Measurements from ENCODE around the gene PLXNA3. TPM values are rescaled to one million over a fixed set of nuclear protein-coding genes. Genes with fewer than 3 reads are reported as not detected.

The PLXNA3 gene
- total RNA-seq, 2 donors from 2014 or later, result 15.7 to 21.0 TPM

DNA sequence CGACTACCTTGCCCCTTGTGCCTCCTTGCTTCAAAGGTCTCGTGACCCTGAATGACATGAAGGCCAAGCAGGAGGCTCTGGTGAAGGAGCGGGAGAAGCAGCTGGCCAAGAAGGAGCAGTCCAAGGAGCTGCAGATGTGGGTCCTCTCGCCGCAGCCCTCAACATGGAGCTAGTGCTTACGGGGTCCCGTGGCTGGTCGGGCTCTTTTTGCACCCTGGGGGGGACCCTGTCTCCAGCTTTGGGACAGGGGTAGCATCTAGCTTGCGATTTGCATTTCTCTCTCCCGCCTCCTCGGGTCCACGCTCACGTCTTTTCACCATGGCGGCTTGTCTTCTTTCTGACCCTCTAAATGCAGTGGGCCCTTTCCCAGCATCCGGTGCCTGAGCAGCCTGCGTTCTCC, 12.3 kb upstream of the PLXNA3 start:
- no peaks in the 10 kb centered on the region for H3K4me1 ChIP-seq (replicated peaks)
- intact Hi-C loops (cut with DNase I), result no loop called here
- DNase-seq (ENCODE audit: low spot score), result no peak
- TF ChIP-seq, protein P1, sequence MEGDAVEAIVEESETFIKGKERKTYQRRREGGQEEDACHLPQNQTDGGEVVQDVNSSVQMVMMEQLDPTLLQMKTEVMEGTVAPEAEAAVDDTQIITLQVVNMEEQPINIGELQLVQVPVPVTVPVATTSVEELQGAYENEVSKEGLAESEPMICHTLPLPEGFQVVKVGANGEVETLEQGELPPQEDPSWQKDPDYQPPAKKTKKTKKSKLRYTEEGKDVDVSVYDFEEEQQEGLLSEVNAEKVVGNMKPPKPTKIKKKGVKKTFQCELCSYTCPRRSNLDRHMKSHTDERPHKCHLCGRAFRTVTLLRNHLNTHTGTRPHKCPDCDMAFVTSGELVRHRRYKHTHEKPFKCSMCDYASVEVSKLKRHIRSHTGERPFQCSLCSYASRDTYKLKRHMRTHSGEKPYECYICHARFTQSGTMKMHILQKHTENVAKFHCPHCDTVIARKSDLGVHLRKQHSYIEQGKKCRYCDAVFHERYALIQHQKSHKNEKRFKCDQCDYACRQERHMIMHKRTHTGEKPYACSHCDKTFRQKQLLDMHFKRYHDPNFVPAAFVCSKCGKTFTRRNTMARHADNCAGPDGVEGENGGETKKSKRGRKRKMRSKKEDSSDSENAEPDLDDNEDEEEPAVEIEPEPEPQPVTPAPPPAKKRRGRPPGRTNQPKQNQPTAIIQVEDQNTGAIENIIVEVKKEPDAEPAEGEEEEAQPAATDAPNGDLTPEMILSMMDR (IDR thresholded peaks at IDR 0.05), result no peak
- TF ChIP-seq POLR2AphosphoS5 (IDR thresholded peaks at IDR 0.05) (no peak), POLR2A (IDR thresholded peaks at IDR 0.05) (no peak)
- no peak overlapping the region for H3K27ac ChIP-seq
- WGBS, result 97% methylated on average over 5 of the region's 16 CpGs
- H3K9me3 ChIP-seq, result no peaks in the 10 kb centered on the region
- no peaks in the 10 kb centered on the region for H3K36me3 ChIP-seq
- no peaks in the 10 kb centered on the region for H3K27me3 ChIP-seq (replicated peaks; ENCODE audit: insufficient read depth)
- H3K4me3 ChIP-seq, result no peak overlapping the region

DNA sequence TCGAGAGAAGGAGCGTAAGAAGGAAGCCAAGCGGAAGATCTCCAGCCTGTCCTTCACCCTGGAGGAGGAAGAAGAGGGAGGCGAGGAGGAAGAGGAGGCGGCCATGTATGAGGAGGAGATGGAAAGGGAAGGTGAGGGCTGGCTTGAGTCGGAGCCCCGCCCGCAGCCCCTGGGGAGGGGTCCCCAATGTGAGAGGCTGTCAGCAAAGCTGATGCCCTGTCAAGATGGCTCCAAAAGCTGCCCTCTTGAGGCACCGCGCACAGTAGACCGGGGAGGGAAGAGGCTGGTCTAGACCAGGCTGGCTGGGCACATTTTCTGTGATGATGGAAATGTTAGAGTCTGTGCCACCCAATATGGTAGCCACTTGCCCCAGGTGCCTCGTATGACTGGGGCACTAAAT, 11.7 kb upstream of the PLXNA3 start:
- no peaks in the 10 kb centered on the region for H3K27me3 ChIP-seq (replicated peaks; ENCODE audit: insufficient read depth)
- no peaks in the 10 kb centered on the region for H3K36me3 ChIP-seq
- DNase-seq (ENCODE audit: low spot score), result no peak
- H3K27ac ChIP-seq, result no peak overlapping the region
- no peak overlapping the region for H3K4me3 ChIP-seq
- TF ChIP-seq, protein P1 (IDR thresholded peaks at IDR 0.05), result no peak
- TF ChIP-seq POLR2AphosphoS5 (IDR thresholded peaks at IDR 0.05) (no peak), POLR2A (IDR thresholded peaks at IDR 0.05) (no peak)
- 92% methylated on average over 11 of the region's 12 CpGs for WGBS
- H3K9me3 ChIP-seq, result no peaks in the 10 kb centered on the region
- intact Hi-C loops (cut with DNase I), result no loop called here
- H3K4me1 ChIP-seq (replicated peaks), result no peaks in the 10 kb centered on the region

DNA sequence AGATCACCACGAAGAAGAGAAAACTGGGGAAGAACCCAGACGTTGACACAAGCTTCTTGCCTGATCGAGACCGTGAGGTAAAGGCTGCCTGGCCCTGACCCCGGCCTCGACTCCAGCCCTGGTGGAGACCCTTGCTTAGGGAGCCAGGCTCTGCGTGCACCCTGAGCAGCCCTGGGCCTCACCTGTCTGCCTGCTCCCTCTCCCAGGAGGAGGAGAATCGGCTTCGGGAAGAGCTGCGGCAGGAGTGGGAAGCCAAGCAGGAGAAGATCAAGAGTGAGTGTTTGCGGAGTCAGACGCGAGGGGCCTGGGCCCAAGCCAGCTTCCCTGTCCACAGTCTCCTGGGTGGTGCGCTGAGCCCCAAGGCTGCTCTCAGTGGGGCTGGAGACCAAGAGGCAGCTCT, 9.6 kb upstream of the PLXNA3 start:
- DNase-seq (ENCODE audit: low spot score), result no peak
- Histone ChIP-seq H3K4me1 (replicated peaks) (no peaks in the 10 kb centered on the region), H3K4me3 (no peak overlapping the region), H3K27ac (no peak overlapping the region), H3K27me3 (replicated peaks; ENCODE audit: insufficient read depth) (no peaks in the 10 kb centered on the region), H3K9me3 (no peaks in the 10 kb centered on the region), H3K36me3 (no peaks in the 10 kb centered on the region)
- 88% methylated on average over 14 of the region's 14 CpGs for WGBS
- TF ChIP-seq, protein P1 (IDR thresholded peaks at IDR 0.05), result no peak
- TF ChIP-seq POLR2A (IDR thresholded peaks at IDR 0.05) (no peak), POLR2AphosphoS5 (IDR thresholded peaks at IDR 0.05) (no peak)
- intact Hi-C loops (cut with DNase I), result no loop called here

DNA sequence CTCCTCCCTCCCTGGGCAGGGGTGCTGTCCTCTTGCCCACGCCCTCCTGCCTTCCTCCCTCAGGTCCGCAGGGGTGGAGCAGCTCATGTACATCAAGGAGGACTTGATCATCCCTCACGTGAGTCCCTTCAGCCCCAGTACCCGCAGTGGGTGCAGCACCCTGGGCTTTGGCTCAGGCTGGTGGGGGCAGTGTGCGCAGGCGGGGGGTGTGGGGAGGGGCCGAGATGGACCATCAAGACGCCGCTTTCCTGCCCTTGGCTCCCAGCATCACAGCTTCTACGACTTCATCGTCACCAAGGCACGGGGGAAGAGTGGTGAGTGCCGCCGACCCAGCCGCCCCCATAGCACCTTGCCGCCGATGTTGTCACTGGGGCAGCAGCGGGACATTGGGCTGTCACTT, 8.5 kb upstream of the PLXNA3 start:
- no peak for DNase-seq (ENCODE audit: low spot score)
- WGBS, result 97% methylated on average over 12 of the region's 18 CpGs
- no peaks in the 10 kb centered on the region for H3K4me1 ChIP-seq (replicated peaks)
- H3K9me3 ChIP-seq, result no peaks in the 10 kb centered on the region
- TF ChIP-seq, protein P1 (IDR thresholded peaks at IDR 0.05), result no peak
- no peak for TF ChIP-seq POLR2A (IDR thresholded peaks at IDR 0.05)
- TF ChIP-seq POLR2AphosphoS5 (IDR thresholded peaks at IDR 0.05), result no peak
- intact Hi-C loops (cut with DNase I), result no loop called here
- no peak overlapping the region for H3K4me3 ChIP-seq
- no peaks in the 10 kb centered on the region for H3K36me3 ChIP-seq
- no peak overlapping the region for H3K27ac ChIP-seq
- no peaks in the 10 kb centered on the region for H3K27me3 ChIP-seq (replicated peaks; ENCODE audit: insufficient read depth)

DNA sequence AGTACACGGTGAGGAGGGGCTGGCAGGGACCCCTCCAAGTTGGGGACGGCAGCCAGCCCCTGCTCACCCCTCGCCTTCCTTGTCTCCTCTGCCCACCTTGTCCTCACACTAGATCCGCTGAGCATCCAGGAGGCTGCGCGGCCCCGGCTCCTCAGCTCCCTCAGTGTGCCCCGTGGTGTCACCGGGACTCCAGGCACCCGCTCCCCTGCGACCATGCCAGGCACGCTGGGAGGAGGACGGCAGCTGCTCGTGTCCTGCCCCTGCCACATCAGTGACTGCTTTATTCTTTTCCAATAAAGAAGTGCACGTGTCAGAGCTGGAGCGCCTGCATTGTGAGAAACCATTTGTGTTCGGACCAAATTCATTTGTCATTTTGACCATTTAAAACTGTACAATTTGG, 7.8 kb upstream of the PLXNA3 start:
- no peak for DNase-seq (ENCODE audit: low spot score)
- no peaks in the 10 kb centered on the region for H3K4me1 ChIP-seq (replicated peaks)
- no peaks in the 10 kb centered on the region for H3K36me3 ChIP-seq
- intact Hi-C loops (cut with DNase I), result no loop called here
- H3K27ac ChIP-seq, result no peak overlapping the region
- TF ChIP-seq POLR2AphosphoS5 (IDR thresholded peaks at IDR 0.05) (no peak), POLR2A (IDR thresholded peaks at IDR 0.05) (no peak)
- TF ChIP-seq, protein P1 (IDR thresholded peaks at IDR 0.05), result no peak
- no peaks in the 10 kb centered on the region for H3K9me3 ChIP-seq
- 88% methylated on average over 16 of the region's 17 CpGs for WGBS
- H3K4me3 ChIP-seq, result no peak overlapping the region
- H3K27me3 ChIP-seq (replicated peaks; ENCODE audit: insufficient read depth), result no peaks in the 10 kb centered on the region
